Measurements from ENCODE around the gene HOOK2. TPM values are rescaled to one million over a fixed set of nuclear protein-coding genes. Genes with fewer than 3 reads are reported as not detected.

Gene HOOK2
- total and polyA plus RNA-seq, 2 of the 13 experiments (the other 11 are each of a cell fraction or from before 2014, with no cell fraction given), result 9.2 to 12.9 TPM

DNA sequence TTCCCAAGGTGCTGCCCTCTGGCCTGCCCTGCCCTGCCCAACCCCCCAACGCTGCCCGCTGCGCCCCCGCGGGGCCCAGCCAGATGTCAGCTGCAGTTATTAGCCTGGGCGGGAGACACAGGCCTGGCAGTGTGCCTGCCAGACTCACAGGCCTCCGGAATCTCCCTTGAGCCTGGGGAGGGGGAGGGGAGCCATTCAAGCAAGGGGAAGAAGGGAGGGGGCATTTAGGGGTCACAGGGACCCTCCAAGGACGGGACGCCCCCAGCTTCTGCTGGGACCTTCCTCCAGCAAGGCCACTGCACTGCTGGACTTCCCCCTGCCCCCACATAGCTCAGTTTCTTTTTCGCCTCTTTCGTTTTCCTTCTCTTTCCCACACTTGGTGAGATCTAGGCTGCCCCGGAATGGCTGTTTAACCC, 13.3 kb upstream of the HOOK2 start (continued):
- TF ChIP-seq GMEB2 (CRISPR knock-in tag; IDR thresholded peaks at IDR 0.05; ENCODE audit: low read depth) (no peak), ZNF670 (CRISPR knock-in tag; IDR thresholded peaks at IDR 0.05; ENCODE audit: borderline replicate concordance) (no peak), SAP130 (CRISPR knock-in tag; IDR thresholded peaks at IDR 0.05; ENCODE audit: low read depth) (peak; percentile 54), ZNF564 (CRISPR knock-in tag; IDR thresholded peaks at IDR 0.05) (no peak), NKX3-1 (CRISPR knock-in tag; IDR thresholded peaks at IDR 0.05) (no peak), TCF7 (IDR thresholded peaks at IDR 0.05; ENCODE audit: low read depth) (no peak), MXD4 (CRISPR knock-in tag; IDR thresholded peaks at IDR 0.05) (no peak), SRSF4 (IDR thresholded peaks at IDR 0.05; ENCODE audit: low read depth, low read length, poor library complexity, severe bottlenecking) (no peak), ZSCAN12 (CRISPR knock-in tag; IDR thresholded peaks at IDR 0.05) (no peak), ZNF558 (CRISPR knock-in tag; IDR thresholded peaks at IDR 0.05; ENCODE audit: borderline replicate concordance) (no peak), FIP1L1 (IDR thresholded peaks at IDR 0.05; ENCODE audit: borderline replicate concordance, insufficient read depth, low read depth, low read length) (no peak), MED1 (CRISPR knock-in tag; IDR thresholded peaks at IDR 0.05) (peak; percentile 36; the same call in 1 of the 2 replicates), ZSCAN22 (CRISPR knock-in tag; IDR thresholded peaks at IDR 0.05) (no peak), ZNF350 (CRISPR knock-in tag; IDR thresholded peaks at IDR 0.05; ENCODE audit: borderline replicate concordance, low read depth) (no peak), GABPB1 (CRISPR knock-in tag; IDR thresholded peaks at IDR 0.05) (no peak), ZXDC (CRISPR knock-in tag; IDR thresholded peaks at IDR 0.05) (no peak), TOPORS (CRISPR knock-in tag; IDR thresholded peaks at IDR 0.05) (no peak), ZNF496 (CRISPR knock-in tag; IDR thresholded peaks at IDR 0.05; ENCODE audit: insufficient replicate concordance) (no peak), BCL3 (CRISPR knock-in tag; IDR thresholded peaks at IDR 0.05) (0 out of 2 replicates have a peak, but pooled peaks have one; percentile 33)
- TF ChIP-seq, protein P1, sequence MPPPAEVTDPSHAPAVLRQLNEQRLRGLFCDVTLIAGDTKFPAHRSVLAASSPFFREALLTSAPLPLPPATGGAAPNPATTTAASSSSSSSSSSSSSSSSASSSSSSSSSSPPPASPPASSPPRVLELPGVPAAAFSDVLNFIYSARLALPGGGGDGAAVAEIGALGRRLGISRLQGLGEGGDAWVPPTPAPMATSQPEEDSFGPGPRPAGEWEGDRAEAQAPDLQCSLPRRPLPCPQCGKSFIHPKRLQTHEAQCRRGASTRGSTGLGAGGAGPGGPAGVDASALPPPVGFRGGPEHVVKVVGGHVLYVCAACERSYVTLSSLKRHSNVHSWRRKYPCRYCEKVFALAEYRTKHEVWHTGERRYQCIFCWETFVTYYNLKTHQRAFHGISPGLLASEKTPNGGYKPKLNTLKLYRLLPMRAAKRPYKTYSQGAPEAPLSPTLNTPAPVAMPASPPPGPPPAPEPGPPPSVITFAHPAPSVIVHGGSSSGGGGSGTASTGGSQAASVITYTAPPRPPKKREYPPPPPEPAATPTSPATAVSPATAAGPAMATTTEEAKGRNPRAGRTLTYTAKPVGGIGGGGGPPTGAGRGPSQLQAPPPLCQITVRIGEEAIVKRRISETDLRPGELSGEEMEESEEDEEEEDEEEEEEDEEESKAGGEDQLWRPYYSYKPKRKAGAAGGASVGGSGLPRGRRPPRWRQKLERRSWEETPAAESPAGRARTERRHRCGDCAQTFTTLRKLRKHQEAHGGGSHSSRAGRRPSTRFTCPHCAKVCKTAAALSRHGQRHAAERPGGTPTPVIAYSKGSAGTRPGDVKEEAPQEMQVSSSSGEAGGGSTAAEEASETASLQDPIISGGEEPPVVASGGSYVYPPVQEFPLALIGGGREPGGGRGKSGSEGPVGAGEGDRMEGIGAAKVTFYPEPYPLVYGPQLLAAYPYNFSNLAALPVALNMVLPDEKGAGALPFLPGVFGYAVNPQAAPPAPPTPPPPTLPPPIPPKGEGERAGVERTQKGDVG (CRISPR knock-in tag; IDR thresholded peaks at IDR 0.05; ENCODE audit: borderline replicate concordance), result no peak
- TF ChIP-seq, protein P2, sequence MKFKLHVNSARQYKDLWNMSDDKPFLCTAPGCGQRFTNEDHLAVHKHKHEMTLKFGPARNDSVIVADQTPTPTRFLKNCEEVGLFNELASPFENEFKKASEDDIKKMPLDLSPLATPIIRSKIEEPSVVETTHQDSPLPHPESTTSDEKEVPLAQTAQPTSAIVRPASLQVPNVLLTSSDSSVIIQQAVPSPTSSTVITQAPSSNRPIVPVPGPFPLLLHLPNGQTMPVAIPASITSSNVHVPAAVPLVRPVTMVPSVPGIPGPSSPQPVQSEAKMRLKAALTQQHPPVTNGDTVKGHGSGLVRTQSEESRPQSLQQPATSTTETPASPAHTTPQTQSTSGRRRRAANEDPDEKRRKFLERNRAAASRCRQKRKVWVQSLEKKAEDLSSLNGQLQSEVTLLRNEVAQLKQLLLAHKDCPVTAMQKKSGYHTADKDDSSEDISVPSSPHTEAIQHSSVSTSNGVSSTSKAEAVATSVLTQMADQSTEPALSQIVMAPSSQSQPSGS (CRISPR knock-in tag; IDR thresholded peaks at IDR 0.05), result no peak

All from HepG2 (cell line).